Psoas muscle (tissue), 8 donors: ENCODE measurements around the gene SIPA1L3. TPM values are rescaled to one million over a fixed set of nuclear protein-coding genes. Genes with fewer than 3 reads are reported as not detected.

ENCODE experiments used
- ATAC-seq, 4 donors: fragments of 200-7000 bp; cut with Tn5 transposase; one replicate each; pipeline ENCODE4 v1.9.1; 2020; ENCODE audit warnings: moderate library complexity in 3 of 4, mild to moderate bottlenecking in 2 of 4
- DNase-seq, 2 donors: peaks; one replicate each; pipeline ENCODE4 v3.0.0-alpha.2; 2020
- H3K27ac ChIP-seq: fragments of 200-600 bp; one replicate; pipeline ENCODE4 v1.8.0; 2022
- H3K27me3 ChIP-seq, 3 donors: fragments of 200-600 bp in 1 of 3; one replicate each; pipeline versions ENCODE4 v1.6.1 to v1.8.0; 2013 to 2022; ENCODE audit warnings: low read length in 2 of 3, mild to moderate bottlenecking in 2 of 3, moderate library complexity in 1 of 3; ENCODE audit not compliant: insufficient read depth in 3 of 3
- H3K36me3 ChIP-seq, 2 donors: fragments of 200-600 bp in 1 of 2; one replicate each; pipeline versions ENCODE4 v1.6.1 to v1.8.0; 2013 to 2022; ENCODE audit warnings: low read depth in 1 of 2, mild to moderate bottlenecking in 1 of 2, moderate library complexity in 1 of 2; ENCODE audit not compliant: insufficient read depth in 1 of 2
- H3K4me1 ChIP-seq: fragments of 200-600 bp; one replicate; pipeline ENCODE4 v1.8.0; 2022
- H3K4me3 ChIP-seq: fragments of 200-600 bp; one replicate; pipeline ENCODE4 v1.8.0; 2022; ENCODE audit warnings: mild to moderate bottlenecking
- H3K9me3 ChIP-seq: fragments of 200-600 bp; one replicate; pipeline ENCODE4 v1.8.0; 2022
- WGBS, 3 donors: extraction: QIAGEN DNeasy Blood & Tissue Kit; methylation state at CpG; one replicate each; pipeline versions ENCODE4 v1.1.6 to v1.1.7; 2013; 5-methylcytosine and 5-hydroxymethylcytosine counted together
- intact Hi-C, 2 donors: fragments of 100-400 bp; cut with DNase I; formaldehyde crosslinking; loops; one replicate each; pipeline versions ENCODE4 v1.11.0 to v1.14.2; 2022
- polyA plus RNA-seq, 3 donors: library from polyadenylated mRNA; stranded (reverse); fragments of 200-250 nt; gene quantifications; one replicate each; pipeline ENCODE4 v1.2.3, GENCODE V29; 2013
- total RNA-seq, 4 donors: library from RNA; stranded (reverse); fragmentation: NEBNext Ultra II Directional in 2 of 4; extraction: Animal tissue kit (Norgen Biotek cat#: 25700) in 2 of 4; gene quantifications; one replicate each; pipeline versions ENCODE4 v1.2.1 to v1.2.4, GENCODE V29; 2021 to 2023
- TF ChIP-seq, protein P1 (sequence below): fragments of 200-600 bp; IDR thresholded peaks from one replicate; pipeline ENCODE4 v1.8.0; 2022; ENCODE audit warnings: antibody characterized with exemption
- donor health status: healthy with polysubstance abuse.
- donor health status: DM: no; HTN: no; CAD: no; lungs with moderate emphysema.
- donor health status: Bipolar disorder and iron deficiency.
- donor health status: healthy.
- donor health status: DM: yes; HTN: yes; CAD: no.
- donor health status: DM: no; HTN: no; CAD: no.
- donor health status: DM: no; HTN: no; CAD: no.
- donor health status: DM: yes; HTN: yes; CAD: no.

SIPA1L3 gene
- total and polyA plus RNA-seq, 7 donors, result 2.9 to 28.2 (median 8.3) TPM

DNA sequence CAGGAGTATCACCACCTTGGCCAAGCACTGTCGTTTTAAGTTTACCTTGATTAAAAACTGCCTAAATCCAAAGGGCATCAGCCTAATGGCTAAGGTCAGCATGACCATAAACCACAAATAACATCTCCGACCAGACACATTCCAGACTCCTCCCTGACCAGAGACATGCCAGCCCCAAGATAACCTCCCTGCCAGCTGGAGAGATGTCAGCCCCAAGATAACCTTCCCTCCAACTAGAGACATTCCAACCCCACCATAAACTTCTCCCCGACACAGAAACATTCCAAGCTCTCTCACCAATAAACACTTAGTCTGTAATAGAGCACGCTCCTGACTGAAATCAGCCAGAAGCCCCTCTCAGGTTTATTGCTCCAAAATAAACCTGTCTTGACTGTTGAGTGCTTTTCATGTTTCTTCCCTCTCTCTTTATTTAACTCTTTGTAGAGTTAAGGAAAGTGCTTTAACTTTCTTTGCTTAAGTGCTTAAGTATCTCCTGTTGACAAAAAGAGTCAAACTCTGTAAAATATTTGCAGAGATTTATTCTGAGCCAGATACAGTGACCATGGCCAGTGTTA is 37.2 kb upstream of the SIPA1L3 start:
- H3K36me3 ChIP-seq, result no peaks in the 10 kb centered on the region
- intact Hi-C loops, result no loop called here

GRCh38 chr19:37872383-37872782 is 34.6 kb upstream of the SIPA1L3 start:
- no peaks in the 10 kb centered on the region for H3K4me1 ChIP-seq
- peaks cover 0 to 3% (median 0%) of the 10 kb centered on the region in 3 donors for H3K27me3 ChIP-seq
- ATAC-seq, result no peak
- H3K36me3 ChIP-seq, result no peaks in the 10 kb centered on the region
- TF ChIP-seq, protein P1, sequence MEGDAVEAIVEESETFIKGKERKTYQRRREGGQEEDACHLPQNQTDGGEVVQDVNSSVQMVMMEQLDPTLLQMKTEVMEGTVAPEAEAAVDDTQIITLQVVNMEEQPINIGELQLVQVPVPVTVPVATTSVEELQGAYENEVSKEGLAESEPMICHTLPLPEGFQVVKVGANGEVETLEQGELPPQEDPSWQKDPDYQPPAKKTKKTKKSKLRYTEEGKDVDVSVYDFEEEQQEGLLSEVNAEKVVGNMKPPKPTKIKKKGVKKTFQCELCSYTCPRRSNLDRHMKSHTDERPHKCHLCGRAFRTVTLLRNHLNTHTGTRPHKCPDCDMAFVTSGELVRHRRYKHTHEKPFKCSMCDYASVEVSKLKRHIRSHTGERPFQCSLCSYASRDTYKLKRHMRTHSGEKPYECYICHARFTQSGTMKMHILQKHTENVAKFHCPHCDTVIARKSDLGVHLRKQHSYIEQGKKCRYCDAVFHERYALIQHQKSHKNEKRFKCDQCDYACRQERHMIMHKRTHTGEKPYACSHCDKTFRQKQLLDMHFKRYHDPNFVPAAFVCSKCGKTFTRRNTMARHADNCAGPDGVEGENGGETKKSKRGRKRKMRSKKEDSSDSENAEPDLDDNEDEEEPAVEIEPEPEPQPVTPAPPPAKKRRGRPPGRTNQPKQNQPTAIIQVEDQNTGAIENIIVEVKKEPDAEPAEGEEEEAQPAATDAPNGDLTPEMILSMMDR, result no peak
- H3K4me3 ChIP-seq, result no peak overlapping the region
- H3K27ac ChIP-seq, result no peak overlapping the region
- H3K9me3 ChIP-seq, result no peaks in the 10 kb centered on the region
- intact Hi-C loops, result no loop called here
- no peak for DNase-seq
- 71 to 86% (median 74%) methylated on average over 5 of the region's 5 CpGs for WGBS, 3 donors

More for the DNA sequence above, 37.2 kb upstream of the SIPA1L3 start:
- TF ChIP-seq, protein P1, result no peak
- no peak overlapping the region for H3K4me3 ChIP-seq
- H3K27me3 ChIP-seq, result peaks cover 0 to 3% (median 0%) of the 10 kb centered on the region in 3 donors
- WGBS, 3 donors, result 51 to 60% (median 53%) methylated on average over 4 of the region's 4 CpGs
- ATAC-seq (no peak), DNase-seq (no peak)
- no peaks in the 10 kb centered on the region for H3K9me3 ChIP-seq
- H3K4me1 ChIP-seq, result no peaks in the 10 kb centered on the region
- H3K27ac ChIP-seq, result no peak overlapping the region

DNA sequence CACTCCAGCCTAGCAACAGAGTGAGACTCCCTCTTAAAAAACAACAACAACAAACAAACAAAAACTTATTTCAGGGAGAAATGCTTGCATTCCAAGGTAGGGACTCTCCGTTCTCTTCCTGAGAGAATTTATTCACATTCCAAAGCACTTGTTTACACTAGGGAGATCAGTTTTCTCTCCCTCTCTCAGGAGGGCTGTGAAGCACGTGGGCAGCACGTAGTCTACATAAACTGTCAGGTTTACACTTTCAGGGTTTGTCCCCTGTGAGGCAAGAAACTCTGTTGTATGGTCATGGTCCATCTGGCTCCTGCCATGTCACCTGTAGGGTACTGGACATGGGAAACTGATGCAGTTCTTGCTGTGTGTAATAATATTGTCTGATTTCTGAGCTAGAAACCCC is 32.2 kb upstream of the SIPA1L3 start:
- Histone ChIP-seq H3K36me3 (no peaks in the 10 kb centered on the region), H3K4me1 (no peaks in the 10 kb centered on the region), H3K4me3 (no peak overlapping the region), H3K27me3 (no peaks in the 10 kb centered on the region), H3K9me3 (no peaks in the 10 kb centered on the region), H3K27ac (no peak overlapping the region)
- intact Hi-C loops, result no loop called here
- DNase-seq, result no peak
- TF ChIP-seq, protein P1, result no peak
- no peak for ATAC-seq
- 10 to 17% (median 14%) methylated on average over 3 of the region's 3 CpGs for WGBS, 3 donors

GRCh38 chr19:37876032-37876431 is 31.0 kb upstream of the SIPA1L3 start:
- Histone ChIP-seq H3K4me1 (no peaks in the 10 kb centered on the region), H3K27me3 (no peaks in the 10 kb centered on the region), H3K27ac (no peak overlapping the region), H3K36me3 (no peaks in the 10 kb centered on the region), H3K9me3 (no peaks in the 10 kb centered on the region), H3K4me3 (no peak overlapping the region)
- intact Hi-C loops, result no loop called here
- WGBS, 3 donors, result 61 to 73% (median 69%) methylated on average over 2 of the region's 2 CpGs
- DNase-seq, result no peak
- TF ChIP-seq, protein P1, result no peak
- ATAC-seq, result no peak

GRCh38 chr19:37877147-37877546 is 29.9 kb upstream of the SIPA1L3 start:
- DNase-seq, result no peak
- Histone ChIP-seq H3K9me3 (peaks cover 8% of the 10 kb centered on the region), H3K4me3 (no peak overlapping the region), H3K4me1 (no peaks in the 10 kb centered on the region), H3K36me3 (no peaks in the 10 kb centered on the region), H3K27ac (no peak overlapping the region), H3K27me3 (no peaks in the 10 kb centered on the region)
- WGBS, 3 donors, result 84 to 93% (median 86%) methylated on average over 3 of the region's 3 CpGs
- intact Hi-C loops, result no loop called here
- ATAC-seq, result no peak
- TF ChIP-seq, protein P1, result no peak
